GM18873 (cell line): ENCODE results near the gene HSPB6.
"Not testable (repeated sequence)": the region's sequence is repeated elsewhere in the genome, so short reads cannot be mapped to it uniquely, and the experiment has no call there.

Experiments
- ATAC-seq: cut with Tn5 transposase; IDR thresholded peaks from one replicate; pipeline ENCODE4 v1.9.1; 2021; ENCODE audit warnings: mild to moderate bottlenecking, moderate library complexity, moderate number of reproducible peaks; ENCODE audit not compliant: unreplicated experiment, low FRiP score

HSPB6 gene

DNA sequence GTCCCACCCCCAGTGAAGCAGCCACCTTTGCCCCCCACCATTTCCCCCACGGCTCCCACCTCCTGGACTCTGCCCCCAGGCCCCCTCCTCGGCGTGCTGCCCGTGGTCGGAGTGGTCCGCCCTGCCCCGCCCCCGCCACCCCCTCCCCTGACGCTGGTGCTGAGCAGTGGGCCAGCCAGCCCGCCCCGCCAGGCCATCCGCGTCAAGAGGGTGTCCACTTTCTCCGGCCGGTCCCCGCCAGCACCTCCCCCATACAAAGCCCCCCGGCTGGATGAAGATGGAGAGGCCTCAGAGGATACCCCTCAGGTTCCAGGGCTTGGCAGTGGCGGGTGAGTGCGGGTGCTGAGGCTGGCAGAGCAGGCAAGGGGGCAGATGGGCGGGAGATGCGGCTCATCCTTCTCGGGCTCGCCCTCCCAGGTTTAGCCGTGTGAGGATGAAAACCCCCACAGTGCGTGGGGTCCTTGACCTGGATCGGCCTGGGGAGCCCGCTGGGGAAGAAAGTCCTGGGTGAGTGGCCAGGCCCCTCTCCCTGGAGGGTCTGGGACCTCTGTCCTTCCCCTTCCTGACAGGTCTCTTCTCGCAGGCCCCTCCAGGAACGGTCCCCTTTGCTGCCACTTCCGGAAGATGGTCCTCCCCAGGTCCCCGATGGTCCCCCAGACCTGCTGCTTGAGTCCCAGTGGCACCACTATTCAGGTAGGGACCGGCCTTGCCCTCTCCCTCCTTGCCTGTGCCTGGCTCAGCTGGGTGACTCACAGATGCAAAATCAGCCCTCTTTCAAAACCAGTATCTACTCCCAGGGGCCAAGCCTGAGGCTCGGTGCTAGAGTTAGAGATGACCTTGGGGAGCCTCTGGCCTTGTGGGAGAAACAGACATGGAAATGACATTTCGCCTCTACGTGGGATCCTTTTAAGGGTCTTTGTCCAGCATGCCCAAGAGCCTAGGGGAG lies 23.4 kb downstream of the HSPB6 start:
- no peak for ATAC-seq

DNA sequence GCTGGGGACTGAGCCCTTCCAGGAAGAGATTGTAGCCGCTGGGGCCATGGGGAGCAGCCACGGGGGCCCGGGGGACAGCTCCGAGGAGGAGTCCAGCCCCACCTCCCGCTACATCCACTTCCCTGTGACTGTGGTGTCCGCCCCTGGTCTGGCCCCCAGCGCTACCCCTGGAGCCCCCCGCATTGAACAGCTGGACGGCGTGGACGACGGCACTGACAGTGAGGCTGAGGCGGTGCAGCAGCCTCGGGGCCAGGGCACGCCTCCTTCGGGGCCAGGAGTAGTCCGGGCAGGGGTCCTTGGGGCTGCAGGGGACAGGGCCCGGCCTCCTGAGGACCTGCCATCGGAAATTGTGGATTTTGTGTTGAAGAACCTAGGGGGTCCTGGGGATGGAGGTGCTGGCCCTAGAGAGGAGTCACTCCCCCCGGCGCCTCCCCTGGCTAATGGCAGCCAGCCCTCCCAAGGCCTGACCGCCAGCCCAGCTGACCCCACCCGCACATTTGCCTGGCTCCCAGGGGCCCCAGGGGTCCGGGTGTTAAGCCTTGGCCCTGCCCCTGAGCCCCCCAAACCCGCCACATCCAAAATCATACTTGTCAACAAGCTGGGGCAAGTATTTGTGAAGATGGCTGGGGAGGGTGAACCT lies 24.2 kb downstream of the HSPB6 start:
- no peak for ATAC-seq

DNA sequence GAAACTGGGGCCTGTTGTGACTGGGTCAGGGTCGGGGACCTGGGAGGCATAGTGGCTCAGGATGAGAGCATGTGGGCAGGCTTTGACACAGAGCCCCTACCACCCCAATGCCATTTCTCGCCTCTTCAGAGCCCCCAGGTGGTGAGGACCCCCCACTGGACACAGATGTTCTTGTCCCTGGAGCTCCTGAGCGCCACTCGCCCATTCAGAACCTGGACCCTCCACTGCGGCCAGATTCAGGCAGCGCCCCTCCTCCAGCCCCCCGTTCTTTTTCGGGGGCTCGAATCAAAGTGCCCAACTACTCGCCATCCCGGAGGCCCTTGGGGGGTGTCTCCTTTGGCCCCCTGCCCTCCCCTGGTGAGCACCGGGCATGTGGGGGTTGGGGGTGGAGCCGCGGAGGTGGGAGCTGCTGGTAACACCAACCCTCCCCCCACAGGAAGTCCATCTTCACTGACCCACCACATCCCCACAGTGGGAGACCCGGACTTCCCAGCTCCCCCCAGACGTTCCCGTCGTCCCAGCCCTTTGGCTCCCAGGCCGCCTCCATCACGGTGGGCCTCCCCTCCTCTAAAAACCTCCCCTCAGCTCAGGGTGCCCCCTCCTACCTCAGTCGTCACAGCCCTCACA lies 24.9 kb downstream of the HSPB6 start:
- no peak for ATAC-seq

DNA sequence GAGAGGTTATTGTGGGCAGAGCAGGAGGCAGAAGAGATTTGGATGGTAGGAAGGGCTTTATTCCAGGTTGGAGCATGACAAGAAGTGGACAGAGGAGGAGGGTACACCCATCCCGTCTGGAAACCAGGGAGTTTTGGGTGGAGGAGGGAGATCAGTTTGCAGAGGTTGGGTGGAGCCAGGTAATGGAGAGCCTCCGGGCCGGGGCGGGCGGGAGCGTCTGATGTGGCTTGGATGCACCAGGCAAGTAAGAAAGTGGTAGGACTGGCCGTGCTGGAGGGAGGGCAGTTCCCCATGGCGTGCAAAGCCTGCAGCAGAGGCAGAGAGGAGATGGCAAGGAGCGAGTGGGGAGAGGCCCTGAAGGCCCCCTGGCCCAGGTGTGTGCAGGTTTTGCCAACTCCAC lies 25.5 kb downstream of the HSPB6 start:
- no peak for ATAC-seq

DNA sequence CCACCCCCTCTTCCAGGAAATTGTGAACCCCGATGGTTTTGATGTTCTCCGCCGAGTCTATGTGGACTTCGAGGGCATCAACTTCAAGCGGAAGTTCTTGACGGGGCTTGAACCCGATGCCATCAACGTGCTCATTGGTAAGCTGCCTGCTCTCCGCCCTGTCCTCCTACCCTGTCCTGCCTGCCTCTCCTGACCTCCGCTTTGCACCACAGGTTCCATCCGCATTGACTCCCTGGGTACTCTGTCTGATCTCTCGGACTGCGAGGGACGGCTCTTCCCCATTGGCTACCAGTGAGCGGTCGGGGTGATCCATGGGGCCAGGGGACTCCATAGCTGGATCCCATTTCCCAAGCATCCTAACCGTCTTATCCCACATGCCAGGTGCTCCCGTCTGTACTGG lies 26.5 kb downstream of the HSPB6 start:
- ATAC-seq = no peak

DNA sequence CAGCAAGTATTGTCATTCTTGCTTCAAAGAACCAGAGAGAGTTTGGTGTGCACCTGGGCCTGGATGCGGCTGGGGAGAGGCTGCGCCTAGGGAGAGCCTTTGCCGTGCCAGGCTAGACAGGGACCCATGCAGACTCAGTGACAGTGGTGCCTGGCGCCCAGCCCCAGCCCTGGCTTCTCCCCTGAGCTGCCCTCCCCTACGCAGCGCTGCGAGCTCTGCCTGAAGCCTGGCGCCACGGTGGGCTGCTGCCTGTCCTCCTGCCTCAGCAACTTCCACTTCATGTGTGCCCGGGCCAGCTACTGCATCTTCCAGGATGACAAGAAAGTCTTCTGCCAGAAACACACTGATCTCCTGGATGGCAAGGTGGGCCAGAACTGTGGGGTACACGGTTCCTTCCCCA lies 27.1 kb downstream of the HSPB6 start:
- ATAC-seq = no peak

DNA sequence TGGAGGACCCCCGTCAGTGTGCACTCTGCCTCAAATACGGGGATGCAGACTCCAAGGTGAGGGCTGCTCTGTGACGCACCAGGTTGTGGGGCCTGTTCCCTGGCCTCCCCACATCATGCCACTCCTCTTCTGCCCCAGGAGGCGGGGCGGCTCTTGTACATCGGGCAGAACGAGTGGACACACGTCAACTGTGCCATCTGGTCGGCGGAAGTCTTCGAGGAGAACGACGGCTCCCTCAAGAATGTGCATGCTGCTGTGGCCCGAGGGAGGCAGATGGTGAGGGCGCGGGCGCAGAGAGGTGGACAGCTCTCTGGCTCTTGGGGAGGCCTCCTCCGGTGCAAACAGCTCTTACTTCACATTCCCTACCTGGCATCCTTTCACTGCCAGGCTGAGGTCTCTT lies 27.8 kb downstream of the HSPB6 start:
- ATAC-seq = no peak

DNA sequence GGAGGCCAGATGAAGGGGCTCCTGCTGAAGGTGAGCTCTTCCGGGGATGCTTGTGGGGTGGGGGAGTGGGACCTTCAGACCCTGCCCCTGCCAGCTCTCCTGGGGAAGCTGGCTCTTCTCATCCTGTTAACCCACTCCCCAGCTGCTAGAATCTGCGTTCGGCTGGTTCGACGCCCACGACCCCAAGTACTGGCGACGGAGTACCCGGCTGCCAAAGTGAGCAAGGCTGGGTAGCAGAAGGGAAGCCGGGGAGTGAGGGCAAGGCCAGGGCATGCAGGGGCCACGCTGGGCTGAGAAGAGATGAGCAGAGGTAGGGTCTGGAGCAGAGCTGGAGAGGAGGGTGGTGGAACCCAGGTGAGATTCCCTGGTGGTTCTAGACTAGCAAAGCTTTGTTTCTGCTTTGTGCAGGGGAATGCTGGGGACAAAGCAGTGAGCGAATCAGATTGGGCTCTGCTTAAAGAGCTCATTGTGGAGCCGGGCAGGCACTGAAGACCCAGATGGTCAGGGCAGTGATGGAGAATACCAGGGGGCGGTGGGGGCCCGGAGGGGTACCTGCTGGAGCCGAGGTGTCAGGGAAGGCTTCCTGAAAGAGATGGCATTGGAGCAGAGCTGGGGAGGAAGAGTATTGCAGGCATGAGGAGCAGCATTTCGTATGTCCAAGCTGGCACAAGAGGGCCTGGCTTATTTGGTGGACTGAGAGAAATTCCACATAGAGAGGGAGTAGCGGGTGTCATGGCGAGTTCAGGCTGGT lies 28.7 kb downstream of the HSPB6 start:
- no peak for ATAC-seq

DNA sequence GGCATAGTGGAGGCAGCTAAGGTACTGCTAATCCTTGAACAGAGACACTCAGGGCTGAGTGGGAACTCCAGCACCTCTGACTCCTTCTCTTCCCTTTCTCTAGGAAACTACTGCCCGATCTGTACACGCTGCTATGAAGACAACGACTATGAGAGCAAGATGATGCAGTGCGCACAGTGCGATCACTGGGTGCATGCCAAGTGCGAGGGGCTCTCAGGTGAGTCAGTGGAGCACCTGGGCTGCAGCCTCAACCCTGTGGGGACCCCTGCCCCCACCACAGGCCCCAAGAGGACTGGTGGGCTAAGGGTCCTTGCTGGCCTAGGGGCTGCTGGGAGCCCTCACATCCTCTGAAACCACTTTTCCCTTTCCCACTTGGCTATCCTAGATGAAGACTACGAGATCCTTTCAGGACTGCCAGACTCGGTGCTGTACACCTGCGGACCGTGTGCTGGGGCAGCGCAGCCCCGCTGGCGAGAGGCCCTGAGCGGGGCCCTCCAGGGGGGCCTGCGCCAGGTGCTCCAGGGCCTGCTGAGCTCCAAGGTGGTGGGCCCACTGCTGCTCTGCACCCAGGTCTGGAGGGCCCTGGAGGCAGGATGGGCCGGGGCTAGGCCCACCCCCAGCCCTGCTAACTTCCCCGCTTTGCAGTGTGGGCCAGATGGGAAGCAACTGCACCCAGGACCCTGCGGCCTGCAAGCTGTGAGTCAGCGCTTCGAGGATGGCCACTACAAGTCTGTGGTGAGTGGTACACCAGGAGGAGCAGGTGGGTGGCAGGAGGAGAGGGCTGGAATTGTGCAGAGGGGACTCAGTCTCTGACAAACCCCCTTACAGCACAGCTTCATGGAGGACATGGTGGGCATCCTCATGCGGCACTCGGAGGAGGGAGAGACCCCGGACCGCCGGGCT lies 29.5 kb downstream of the HSPB6 start:
- ATAC-seq = no peak

DNA sequence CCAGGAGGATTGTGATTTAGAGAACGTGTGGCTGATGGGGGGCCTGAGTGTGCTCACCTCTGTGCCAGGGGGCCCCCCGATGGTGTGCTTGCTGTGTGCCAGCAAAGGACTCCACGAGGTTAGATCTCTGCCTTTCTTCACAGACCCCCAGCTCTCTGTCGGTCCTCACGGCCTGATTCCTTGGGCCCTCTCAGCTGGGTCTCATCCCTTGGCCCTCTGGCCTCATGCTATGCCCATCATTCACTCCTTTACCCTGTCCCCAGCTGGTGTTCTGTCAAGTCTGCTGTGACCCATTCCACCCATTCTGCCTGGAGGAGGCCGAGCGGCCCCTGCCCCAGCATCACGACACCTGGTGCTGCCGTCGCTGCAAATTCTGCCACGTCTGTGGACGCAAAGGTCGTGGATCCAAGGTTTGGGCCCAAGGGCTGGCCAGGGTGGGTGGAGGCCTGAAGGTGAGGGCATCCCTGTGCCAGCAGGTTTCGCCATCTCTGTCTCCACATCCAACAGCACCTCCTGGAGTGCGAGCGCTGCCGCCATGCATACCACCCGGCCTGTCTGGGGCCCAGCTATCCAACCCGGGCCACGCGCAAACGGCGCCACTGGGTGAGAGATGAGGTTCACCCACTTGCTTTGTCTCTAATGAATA lies 31.5 kb downstream of the HSPB6 start:
- no peak for ATAC-seq

DNA sequence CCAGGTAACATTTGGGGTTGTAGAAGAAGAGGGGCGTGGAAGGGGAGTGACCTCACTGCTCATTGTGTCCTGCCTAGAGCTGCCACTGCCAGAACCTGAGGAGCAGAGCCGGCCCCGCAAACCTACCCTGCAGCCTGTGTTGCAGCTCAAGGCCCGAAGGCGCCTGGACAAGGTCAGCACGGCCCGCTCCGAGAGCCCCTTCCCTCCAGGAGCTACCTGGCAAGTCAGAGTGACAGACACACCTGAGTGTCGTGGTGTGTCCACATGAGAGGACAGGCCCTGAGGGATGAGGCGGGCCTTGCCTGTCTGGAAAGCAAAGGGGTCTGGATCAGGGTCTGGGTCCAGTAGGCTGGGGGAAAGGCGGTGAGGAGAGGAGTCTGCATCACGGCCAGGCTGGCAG lies 32.3 kb downstream of the HSPB6 start:
- no peak for ATAC-seq

DNA sequence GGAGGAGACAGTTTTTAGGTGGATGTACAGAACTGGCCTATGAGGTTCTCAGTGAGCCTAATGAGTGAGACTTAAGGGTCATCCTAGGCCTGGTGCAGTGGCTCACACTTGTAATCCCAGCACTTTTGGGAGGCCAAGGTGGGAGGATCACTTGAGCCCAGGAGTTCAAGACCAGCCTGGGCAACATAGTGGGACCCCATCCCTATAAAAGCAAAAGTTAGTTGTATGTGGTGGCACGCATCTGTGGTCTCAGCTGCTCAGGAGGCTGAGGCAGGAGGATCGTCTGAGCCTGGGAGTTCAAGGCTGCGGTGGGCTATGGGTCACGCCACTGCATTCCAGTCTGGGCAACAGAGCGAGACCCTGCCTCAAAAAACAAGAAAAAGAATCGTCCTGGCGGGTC lies 32.7 kb downstream of the HSPB6 start:
- not testable (repeated sequence) for ATAC-seq

DNA sequence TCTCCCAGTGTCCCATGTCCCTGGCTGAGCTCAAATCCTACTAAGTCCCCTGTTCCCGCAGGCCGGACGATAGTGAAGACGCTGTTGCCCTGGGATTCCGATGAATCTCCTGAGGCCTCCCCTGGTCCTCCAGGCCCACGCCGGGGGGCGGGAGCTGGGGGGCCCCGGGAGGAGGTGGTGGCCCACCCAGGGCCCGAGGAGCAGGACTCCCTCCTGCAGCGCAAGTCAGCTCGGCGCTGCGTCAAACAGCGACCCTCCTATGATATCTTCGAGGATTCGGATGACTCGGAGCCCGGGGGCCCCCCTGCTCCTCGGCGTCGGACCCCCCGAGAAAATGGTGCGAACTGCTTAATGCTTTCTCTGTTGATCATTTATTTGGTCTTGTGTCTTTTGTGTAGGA lies 33.2 kb downstream of the HSPB6 start:
- no peak for ATAC-seq

DNA sequence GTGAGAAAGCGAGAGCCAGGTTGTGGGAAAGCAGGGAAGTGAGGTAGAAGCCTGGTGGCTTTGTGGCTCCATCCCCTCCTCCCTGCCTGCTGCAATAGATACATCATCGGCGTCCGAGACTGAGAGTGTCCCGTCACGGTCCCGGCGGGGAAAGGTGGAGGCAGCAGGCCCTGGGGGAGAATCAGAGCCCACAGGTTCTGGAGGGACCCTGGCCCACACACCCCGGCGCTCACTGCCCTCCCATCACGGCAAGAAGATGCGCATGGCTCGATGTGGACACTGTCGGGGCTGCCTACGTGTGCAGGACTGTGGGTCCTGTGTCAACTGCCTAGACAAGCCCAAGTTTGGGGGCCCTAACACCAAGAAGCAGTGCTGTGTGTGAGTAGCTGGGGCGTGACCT lies 33.9 kb downstream of the HSPB6 start:
- ATAC-seq = no peak

DNA sequence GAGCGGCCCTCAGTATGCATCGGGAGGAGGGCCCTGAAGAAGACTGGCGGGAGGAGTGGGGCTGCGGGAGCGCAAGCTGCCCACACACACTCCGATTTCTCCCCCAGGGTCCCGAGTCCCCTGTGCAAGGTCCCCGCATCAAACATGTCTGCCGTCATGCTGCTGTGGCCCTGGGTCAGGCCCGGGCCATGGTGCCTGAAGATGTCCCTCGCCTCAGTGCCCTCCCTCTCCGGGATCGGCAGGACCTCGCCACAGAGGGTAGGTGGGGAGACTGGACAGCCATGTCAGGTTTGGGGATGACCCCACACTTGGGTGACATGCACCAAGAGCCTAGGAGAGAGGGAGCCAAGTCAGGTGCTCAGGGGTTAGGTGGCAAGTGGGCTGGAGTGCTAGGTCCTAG lies 34.4 kb downstream of the HSPB6 start:
- ATAC-seq = no peak

DNA sequence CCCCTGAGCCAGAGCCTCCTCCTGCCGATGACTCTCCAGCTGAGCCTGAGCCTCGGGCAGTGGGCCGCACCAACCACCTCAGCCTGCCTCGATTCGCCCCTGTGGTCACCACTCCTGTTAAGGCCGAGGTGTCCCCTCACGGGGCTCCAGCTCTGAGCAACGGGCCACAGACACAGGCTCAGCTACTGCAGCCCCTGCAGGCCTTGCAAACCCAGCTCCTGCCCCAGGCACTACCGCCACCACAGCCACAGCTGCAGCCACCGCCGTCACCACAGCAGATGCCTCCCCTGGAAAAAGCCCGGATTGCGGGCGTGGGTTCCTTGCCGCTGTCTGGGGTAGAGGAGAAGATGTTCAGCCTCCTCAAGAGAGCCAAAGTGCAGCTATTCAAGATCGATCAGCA lies 35.5 kb downstream of the HSPB6 start:
- no peak for ATAC-seq

DNA sequence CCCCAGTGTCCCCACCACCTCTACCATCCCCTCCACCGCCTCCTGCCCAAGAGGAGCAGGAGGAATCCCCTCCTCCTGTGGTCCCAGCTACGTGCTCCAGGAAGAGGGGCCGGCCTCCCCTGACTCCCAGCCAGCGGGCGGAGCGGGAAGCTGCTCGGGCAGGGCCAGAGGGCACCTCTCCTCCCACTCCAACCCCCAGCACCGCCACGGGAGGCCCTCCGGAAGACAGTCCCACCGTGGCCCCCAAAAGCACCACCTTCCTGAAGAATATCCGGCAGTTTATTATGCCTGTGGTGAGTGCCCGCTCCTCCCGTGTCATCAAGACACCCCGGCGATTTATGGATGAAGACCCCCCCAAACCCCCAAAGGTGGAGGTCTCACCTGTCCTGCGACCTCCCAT lies 36.2 kb downstream of the HSPB6 start:
- no peak for ATAC-seq

DNA sequence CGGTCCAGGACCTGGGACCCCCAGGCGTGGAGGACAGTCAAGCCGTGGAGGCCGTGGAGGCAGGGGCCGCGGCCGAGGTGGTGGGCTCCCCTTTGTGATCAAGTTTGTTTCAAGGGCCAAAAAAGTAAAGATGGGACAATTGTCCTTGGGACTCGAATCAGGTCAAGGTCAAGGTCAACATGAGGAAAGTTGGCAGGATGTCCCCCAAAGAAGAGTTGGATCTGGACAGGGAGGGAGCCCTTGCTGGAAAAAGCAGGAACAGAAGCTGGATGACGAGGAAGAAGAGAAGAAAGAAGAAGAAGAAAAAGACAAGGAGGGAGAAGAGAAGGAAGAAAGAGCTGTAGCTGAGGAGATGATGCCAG lies 36.7 kb downstream of the HSPB6 start:
- no peak for ATAC-seq

DNA sequence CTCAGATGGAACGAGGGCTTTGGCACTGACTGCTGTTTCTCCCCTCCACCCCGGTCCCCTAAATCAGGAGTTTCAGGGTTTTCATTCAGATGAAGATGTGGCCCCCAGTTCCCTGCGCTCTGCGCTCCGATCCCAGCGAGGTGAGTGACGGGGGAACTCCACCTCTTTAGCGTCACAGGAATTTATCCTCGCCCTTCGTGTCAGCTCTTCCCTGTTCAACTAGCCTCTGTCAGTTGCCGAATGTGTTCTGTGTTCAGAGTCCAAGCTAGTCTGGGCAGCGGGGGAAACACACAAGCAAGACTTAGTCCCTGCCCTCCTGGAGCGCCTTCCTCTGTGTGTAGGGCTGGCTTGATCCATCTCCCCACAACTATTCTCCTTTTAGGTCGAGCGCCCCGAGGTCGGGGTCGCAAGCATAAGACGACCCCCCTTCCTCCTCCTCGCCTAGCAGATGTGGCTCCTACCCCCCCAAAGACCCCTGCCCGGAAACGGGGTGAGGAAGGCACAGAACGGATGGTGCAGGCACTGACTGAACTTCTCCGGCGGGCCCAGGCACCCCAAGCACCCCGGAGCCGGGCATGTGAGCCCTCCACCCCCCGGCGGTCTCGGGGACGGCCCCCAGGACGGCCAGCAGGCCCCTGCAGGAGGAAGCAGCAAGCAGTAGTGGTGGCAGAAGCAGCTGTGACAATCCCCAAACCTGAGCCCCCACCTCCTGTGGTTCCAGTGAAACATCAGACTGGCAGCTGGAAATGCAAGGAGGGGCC lies 37.2 kb downstream of the HSPB6 start:
- no peak for ATAC-seq
